Skeletal muscle tissue (tissue), 4 donors: Measurements from ENCODE around the gene AGBL5. TPM values are rescaled to one million over a fixed set of nuclear protein-coding genes. Genes with fewer than 3 reads are reported as not detected.
A peak's percentile ranks its signal among the peaks of the same experiment; 100 is the strongest.

Experiments
- H3K27ac ChIP-seq: one replicate; pipeline ENCODE4 v1.7.0; 2013; ENCODE audit warnings: mild to moderate bottlenecking, low read depth, low read length, inconsistent platforms
- H3K27me3 ChIP-seq, 3 donors: one replicate each; pipeline ENCODE4 v1.7.0; 2013; ENCODE audit warnings: low read length in 3 of 3; ENCODE audit not compliant: control insufficient read depth in 3 of 3, insufficient read depth in 3 of 3
- H3K36me3 ChIP-seq, 3 donors: one replicate each; pipeline ENCODE4 v1.7.0; 2013; ENCODE audit warnings: low read length in 3 of 3; ENCODE audit not compliant: control insufficient read depth in 3 of 3, insufficient read depth in 3 of 3
- H3K4me1 ChIP-seq, 3 donors: one replicate each; pipeline ENCODE4 v1.7.0; 2013; ENCODE audit warnings: low read length in 3 of 3, mild to moderate bottlenecking in 3 of 3; ENCODE audit not compliant: control insufficient read depth in 3 of 3, insufficient read depth in 3 of 3
- H3K4me3 ChIP-seq, 3 donors: one replicate each; pipeline ENCODE4 v1.7.0; 2013; ENCODE audit warnings: low read length in 3 of 3
- H3K9ac ChIP-seq, 3 donors: one replicate each; pipeline ENCODE4 v1.7.0; 2013; ENCODE audit warnings: low read length in 3 of 3, mild to moderate bottlenecking in 3 of 3, moderate library complexity in 2 of 3, low read depth in 1 of 3
- H3K9me3 ChIP-seq, 3 donors: one replicate each; pipeline ENCODE4 v1.7.0; 2013; ENCODE audit warnings: low read length in 3 of 3; ENCODE audit not compliant: control insufficient read depth in 3 of 3
- total RNA-seq: library from RNA; depleted of rRNA; stranded (reverse); fragments of >200 nt; gene quantifications from one replicate; pipeline ENCODE4 v1.2.3, GENCODE V29; 2014
- donor health status: Osteomylitis.

Gene AGBL5
- total RNA-seq, 1 donor from 2014 or later, result 6.8 TPM

DNA sequence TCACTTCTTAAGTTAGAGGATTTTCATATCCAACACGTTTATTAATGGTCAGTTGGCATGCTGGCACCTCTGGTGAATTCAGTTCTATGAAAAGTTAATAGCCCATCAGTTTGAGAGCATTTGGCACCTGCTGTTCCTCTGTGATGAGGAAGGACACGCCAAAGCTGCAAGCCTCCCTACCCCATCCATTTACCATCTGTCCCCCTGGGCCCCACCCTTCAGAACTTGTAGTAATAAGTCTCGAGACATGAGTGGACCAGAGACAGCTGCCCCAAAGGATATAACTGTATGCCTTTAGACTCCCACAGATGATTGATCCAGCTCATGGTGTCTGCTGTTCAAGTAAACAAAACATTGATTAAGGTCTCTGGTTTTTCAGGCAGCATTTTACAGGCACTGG lies 13.7 kb downstream of the AGBL5 start:
- Histone ChIP-seq H3K9ac (no peak overlapping the region), H3K36me3 (peaks cover 15 to 38% (median 28%) of the 10 kb centered on the region in 3 donors), H3K27me3 (no peaks in the 10 kb centered on the region)

DNA sequence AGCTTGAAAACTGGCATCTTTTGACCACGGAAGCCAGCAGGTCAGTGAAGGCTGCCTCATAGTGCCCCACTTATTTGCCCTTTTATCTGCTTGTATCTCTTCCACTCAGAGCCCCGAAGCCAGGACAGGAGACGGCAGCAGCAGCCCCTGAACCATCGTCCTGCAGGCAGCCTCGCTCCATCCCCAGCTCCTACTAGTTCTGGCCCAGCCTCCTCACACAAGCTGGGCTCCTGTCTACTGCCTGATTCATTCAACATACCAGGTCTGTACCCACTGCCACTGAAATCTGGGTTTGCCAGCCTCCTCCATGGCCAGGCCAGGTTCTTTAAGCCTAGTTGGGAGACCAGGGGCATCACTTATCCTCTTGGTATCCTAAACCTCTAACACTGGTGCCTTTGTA lies 15.9 kb downstream of the AGBL5 start:
- peaks cover 29 to 44% (median 34%) of the 10 kb centered on the region in 3 donors for H3K4me1 ChIP-seq
- peaks cover 21 to 34% (median 25%) of the 10 kb centered on the region in 3 donors for H3K36me3 ChIP-seq
- H3K27me3 ChIP-seq, result no peaks in the 10 kb centered on the region
- H3K9ac ChIP-seq, result no peak overlapping the region
- no peaks in the 10 kb centered on the region for H3K9me3 ChIP-seq
- H3K4me3 ChIP-seq, result no peak overlapping the region
- no peak overlapping the region for H3K27ac ChIP-seq

More for the DNA sequence above, 13.7 kb downstream of the AGBL5 start:
- H3K27ac ChIP-seq, result no peak overlapping the region
- H3K4me1 ChIP-seq, result peaks cover 16 to 26% (median 19%) of the 10 kb centered on the region in 3 donors
- no peaks in the 10 kb centered on the region for H3K9me3 ChIP-seq
- no peak overlapping the region for H3K4me3 ChIP-seq

DNA sequence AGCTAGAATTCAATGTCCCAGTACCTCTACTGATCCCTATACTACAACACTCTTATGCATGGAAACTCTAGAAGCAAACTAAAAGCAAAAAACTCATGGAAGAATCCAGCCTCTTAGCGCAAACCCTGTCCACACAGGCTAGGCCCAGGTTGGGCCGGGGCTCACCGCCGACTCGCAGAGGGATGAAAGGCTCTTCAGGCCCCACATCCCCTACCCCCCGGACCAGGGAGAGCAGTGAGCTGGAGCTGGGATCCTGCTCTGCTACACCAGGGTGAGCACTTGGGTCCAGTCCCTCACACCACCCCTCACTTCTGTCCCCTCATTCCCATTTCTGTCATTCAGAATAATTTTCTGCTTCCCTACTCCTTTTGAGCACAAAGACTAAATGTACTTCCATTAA lies 18.0 kb downstream of the AGBL5 start:
- no peak overlapping the region for H3K27ac ChIP-seq
- peaks cover 34 to 46% (median 34%) of the 10 kb centered on the region in 3 donors for H3K4me1 ChIP-seq
- H3K36me3 ChIP-seq, result peaks cover 21 to 29% (median 25%) of the 10 kb centered on the region in 3 donors
- no peaks in the 10 kb centered on the region for H3K9me3 ChIP-seq
- peak overlapping the region in 1 of 3 donors; percentile 51 for H3K9ac ChIP-seq
- no peak overlapping the region for H3K4me3 ChIP-seq
- H3K27me3 ChIP-seq, result no peaks in the 10 kb centered on the region

DNA sequence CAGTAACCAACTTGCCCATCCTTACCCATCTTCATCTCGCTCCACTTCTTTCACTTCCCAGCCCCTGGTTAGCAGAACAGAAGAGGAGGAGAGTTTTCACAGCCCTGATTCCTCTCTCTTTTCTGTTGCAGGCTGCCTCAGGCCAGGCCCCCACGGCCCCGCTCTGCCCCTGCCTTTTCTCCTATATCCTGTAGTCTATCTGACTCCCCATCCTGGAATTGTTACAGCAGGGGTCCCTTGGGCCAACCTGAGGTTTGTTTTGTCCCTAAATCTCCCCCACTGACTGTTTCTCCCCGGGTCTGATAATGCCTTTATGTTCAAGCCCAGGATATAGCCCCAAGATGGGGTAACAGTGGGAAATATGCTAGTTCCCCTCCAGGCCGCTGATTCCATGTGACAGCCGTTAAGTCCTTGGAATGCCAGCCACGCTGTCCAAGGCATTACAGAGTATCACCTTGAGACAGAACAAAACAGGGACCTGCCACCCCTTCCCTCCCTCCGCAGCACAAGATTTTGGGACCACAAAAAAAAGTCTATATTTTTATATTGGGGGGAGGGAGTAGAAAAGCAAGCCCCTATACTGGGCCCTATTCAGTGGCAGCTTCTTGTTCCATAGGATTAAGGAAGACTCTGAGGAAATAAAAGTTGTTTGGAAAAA lies 18.6 kb downstream of the AGBL5 start:
- Histone ChIP-seq H3K36me3 (peaks cover 19 to 29% (median 25%) of the 10 kb centered on the region in 3 donors), H3K9ac (peak overlapping the region; percentile 93 to 96 (median 93)), H3K4me1 (peaks cover 37 to 52% (median 37%) of the 10 kb centered on the region in 3 donors), H3K27ac (no peak overlapping the region), H3K27me3 (no peaks in the 10 kb centered on the region), H3K4me3 (peak overlapping the region; percentile 86 to 99 (median 89)), H3K9me3 (no peaks in the 10 kb centered on the region)

DNA sequence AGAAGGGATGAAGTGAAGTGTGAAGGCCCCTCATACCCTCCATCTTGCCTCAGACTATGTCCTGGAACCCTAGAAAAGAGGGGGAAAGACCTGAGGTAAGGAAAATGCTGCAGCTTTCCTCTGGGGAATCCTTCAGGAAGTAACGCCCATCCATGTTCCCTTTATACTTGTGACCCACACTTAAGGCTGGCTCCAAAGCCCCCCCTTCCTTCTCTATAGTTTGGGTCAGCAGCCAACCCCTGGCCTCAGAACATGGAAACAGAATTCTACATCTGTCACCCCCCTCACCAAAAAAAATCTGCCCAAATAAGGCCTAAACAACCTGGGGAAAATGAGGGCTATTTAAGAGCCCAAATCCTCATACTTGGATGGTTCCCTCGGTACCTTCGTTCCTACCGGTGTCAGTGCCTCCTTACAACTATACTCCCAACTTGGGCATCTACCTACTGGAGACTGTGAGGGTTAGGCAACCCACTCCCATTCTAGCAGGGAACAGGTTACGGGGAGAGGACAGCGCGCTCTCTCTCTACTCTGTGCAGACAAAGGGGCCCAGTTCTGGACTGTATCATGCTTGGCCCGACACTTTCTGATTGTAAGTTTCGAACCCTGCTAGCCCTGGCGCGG lies 19.3 kb downstream of the AGBL5 start:
- H3K9ac ChIP-seq, result peak overlapping the region; percentile 93 to 96 (median 93)
- H3K4me3 ChIP-seq, result peak overlapping the region; percentile 86 to 99 (median 89)
- peaks cover 37 to 57% (median 38%) of the 10 kb centered on the region in 3 donors for H3K4me1 ChIP-seq
- H3K36me3 ChIP-seq, result peaks cover 19 to 29% (median 25%) of the 10 kb centered on the region in 3 donors
- no peaks in the 10 kb centered on the region for H3K9me3 ChIP-seq
- peak overlapping the region; percentile 87 for H3K27ac ChIP-seq
- no peaks in the 10 kb centered on the region for H3K27me3 ChIP-seq

DNA sequence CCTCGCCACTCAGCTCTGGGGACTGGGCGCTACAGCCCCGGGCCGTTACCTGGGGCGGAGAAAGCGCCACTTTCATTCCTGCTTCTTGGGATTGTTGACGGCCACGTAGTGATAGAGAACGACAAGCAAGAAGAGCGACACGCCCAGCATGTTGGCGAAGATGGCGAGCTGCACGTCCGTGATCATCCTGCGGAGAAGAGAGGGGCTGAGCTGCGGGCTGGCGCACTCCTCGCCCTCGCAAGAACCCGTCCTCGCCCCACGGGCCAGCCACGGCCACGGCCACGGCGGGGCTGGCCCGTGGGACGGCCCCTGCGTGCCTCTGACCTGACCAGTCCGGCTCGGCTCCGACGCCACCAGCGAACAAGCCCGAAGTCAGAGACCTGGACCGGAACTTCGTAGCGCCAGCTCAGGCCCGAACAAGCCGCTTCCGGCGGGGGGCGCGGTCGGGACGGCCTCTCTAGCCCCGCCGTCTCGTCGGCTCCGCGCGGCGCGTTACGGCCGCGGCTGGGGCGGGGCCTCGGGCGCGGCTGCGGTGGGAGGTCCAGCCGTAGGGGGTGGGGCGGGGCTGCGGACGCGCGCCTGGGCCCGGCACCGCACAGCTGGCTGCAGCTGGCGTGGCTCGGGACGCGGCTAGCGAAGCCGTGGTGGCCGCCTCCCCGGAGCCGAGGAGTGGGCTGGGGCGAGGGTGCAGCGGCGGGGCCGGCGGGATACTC lies 20.0 kb downstream of the AGBL5 start, which contains the start of gene OST4:
OST4 (minus strand) TSS at position 378 of the 713 bp plus-strand sequence.
- Histone ChIP-seq H3K27ac (peak within 1 kb of the TSS; percentile 87), H3K4me1 (peaks cover 37 to 64% (median 39%) of the 10 kb centered on the region in 3 donors), H3K4me3 (peak within 1 kb of the TSS; percentile 86 to 99 (median 89)), H3K9me3 (no peaks in the 10 kb centered on the region), H3K9ac (peak within 1 kb of the TSS; percentile 93 to 96 (median 93)), H3K36me3 (peaks cover 19 to 27% (median 25%) of the 10 kb centered on the region in 3 donors), H3K27me3 (no peaks in the 10 kb centered on the region)

DNA sequence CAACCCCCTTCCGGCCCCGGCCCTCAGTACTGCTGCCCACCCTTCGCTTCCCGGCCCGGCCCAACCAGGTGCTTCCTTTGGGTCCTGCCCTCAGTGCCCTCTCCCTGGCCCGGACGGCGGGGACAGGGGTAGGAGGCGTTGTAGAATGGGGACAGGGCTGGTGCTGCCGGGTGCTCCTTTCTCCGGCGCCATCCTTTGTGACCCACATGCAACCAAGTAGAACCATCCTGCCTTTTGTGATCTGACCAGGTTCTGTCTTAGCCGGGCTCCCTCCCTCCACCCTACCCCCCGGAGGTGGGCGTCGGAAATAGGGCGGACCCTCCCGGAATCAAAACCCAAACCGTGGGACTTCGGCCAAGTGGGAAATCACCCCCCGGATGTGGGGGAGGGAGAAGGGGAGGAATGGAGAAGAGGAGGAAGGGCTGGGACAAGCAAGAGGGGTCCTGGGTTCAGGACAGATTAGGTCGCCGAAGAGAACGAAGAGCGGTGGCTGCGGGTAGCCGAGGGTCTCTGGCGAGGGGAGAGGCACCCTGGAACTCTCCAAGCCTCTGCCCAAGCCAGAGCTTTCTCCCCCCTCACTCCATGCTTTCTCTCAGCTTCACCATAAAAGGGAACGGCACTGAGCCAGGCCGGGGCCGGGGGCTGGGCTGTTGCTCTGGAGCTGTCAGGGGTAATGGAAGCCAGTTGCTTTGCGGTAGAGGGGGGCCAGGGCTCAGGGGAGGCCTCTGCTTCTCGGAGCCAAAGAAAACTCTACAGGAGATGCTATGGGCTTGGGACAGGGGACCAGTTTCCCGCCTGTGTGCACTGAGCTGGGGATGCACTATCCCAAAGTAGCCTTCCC lies 20.7 kb downstream of the AGBL5 start:
- Histone ChIP-seq H3K27me3 (peaks cover 0 to 3% (median 0%) of the 10 kb centered on the region in 3 donors), H3K4me3 (peak overlapping the region; percentile 77 to 89 (median 86)), H3K9me3 (no peaks in the 10 kb centered on the region), H3K4me1 (peaks cover 37 to 67% (median 40%) of the 10 kb centered on the region in 3 donors), H3K27ac (peak overlapping the region; percentile 77), H3K36me3 (peaks cover 19 to 27% (median 22%) of the 10 kb centered on the region in 3 donors), H3K9ac (peak overlapping the region; percentile 79 to 96 (median 80))

DNA sequence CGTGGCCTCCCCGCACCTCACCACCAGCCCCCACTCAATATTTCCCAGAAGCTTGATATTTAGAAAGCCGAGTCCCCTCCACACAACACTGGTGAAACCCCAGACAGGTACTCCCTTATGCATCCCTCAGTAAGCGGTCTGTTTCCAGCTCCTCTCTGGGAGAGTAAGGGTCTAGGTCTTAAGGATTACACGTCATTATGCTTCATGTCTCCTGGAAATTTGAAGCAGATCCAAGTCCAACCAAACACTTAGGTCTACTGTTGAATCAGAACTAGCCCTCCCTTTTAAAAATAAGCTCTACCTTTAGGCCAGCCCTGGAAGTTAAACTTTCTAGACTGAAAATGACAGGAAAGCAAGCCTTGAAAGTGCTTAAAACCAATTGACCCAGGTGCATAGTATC lies 21.5 kb downstream of the AGBL5 start:
- Histone ChIP-seq H3K27ac (peak overlapping the region; percentile 77), H3K9ac (peak overlapping the region in 1 of 3 donors; percentile 28), H3K4me3 (no peak overlapping the region), H3K27me3 (peaks cover 0 to 5% (median 0%) of the 10 kb centered on the region in 3 donors), H3K9me3 (no peaks in the 10 kb centered on the region), H3K36me3 (peaks cover 17 to 20% (median 19%) of the 10 kb centered on the region in 3 donors), H3K4me1 (peaks cover 38 to 68% (median 40%) of the 10 kb centered on the region in 3 donors)

DNA sequence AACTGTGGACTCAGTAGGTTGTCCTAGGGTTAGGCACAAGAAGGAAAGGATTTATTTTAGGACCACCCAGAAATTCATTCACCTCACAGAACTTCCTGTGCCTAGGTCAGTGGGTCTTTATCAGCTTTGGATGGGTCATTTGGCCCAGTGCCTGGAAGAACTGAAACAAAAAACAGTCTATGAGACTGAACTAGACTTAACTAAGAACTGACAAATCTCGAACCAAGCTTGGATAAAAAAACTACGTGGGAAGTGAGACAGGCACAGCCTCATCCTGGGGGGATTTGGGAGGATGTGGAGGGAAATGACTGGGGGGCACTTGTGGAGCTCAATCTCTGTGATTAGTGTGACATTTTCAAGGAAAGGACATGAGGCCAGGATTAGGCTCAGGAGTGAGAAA lies 22.3 kb downstream of the AGBL5 start:
- peaks cover 8 to 16% (median 11%) of the 10 kb centered on the region in 3 donors for H3K36me3 ChIP-seq
- peaks cover 38 to 62% (median 38%) of the 10 kb centered on the region in 3 donors for H3K4me1 ChIP-seq
- H3K4me3 ChIP-seq, result no peak overlapping the region
- no peaks in the 10 kb centered on the region for H3K9me3 ChIP-seq
- H3K9ac ChIP-seq, result peak overlapping the region in 1 of 3 donors; percentile 23
- H3K27ac ChIP-seq, result peak overlapping the region; percentile 77
- H3K27me3 ChIP-seq, result peaks cover 0 to 5% (median 0%) of the 10 kb centered on the region in 3 donors
